GM18505 (cell line): Measurements from ENCODE around the gene SRCIN1.
A peak's percentile ranks its signal among the peaks of the same experiment; 100 is the strongest.
"Not testable (repeated sequence)": the region's sequence is repeated elsewhere in the genome, so short reads cannot be mapped to it uniquely, and the experiment has no call there.

Experiments used
- ATAC-seq: cut with Tn5 transposase; IDR thresholded peaks from one replicate; pipeline ENCODE4 v1.9.1; 2021; ENCODE audit not compliant: unreplicated experiment
- POLR2A ChIP-seq: IDR thresholded peaks from 4 replicates; pipeline ENCODE4 v1.6.1; 2011; ENCODE audit warnings: borderline replicate concordance; ENCODE audit not compliant: insufficient read depth, insufficient read length; ENCODE audit errors: extremely low read depth

SRCIN1 gene

DNA sequence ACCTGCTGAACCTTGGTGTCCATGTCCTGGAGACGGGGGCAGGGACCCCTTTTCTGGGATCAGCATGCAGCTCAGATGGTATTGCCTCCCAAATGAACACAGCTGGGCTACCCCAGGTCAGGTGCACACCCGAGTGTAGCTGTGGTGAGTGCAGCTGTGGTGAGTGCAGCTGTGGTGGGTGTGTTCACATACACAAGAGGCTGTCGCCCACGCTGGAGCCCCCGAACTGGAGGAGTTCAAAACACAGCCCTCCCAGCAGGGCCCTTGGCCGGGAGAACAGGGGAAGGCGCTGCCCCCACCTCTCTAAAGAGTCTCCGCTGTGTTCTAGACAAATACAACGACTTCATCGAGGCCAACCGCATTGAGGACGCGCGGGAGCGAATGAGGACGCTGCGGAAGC lies 116.0 kb downstream of the SRCIN1 start:
- ATAC-seq = not testable (repeated sequence)

DNA sequence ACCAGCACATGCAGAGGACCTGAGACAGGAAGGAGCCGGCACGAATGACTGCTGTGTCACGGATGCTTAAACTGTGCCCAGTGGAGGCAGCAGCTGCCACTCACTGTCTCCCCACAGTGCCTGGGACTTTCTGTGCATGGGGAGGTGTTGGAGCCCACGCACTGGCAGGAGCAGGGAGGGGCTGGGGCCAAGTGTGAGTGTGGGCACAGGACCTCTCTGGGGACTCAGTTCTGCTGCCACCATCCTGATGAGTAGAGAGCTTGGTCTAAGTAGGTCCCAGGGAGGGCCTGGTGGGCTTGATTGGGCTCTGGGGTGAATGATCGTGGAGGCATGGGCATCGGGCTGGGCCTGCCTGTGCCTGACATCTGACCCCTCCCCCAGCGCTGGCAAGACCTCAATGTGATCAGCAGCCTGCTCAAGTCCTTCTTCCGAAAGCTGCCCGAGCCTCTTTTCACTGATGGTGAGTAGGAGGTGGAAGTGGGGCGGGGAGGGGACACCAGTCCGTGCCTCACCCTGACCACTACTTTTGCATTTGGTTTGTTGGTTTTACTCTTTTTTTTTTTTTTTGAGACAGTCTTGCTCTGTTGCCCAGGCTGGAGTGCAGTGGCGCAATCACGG lies 120.0 kb downstream of the SRCIN1 start:
- not testable (repeated sequence) for ATAC-seq
- TF ChIP-seq POLR2A = peak; percentile 91

DNA sequence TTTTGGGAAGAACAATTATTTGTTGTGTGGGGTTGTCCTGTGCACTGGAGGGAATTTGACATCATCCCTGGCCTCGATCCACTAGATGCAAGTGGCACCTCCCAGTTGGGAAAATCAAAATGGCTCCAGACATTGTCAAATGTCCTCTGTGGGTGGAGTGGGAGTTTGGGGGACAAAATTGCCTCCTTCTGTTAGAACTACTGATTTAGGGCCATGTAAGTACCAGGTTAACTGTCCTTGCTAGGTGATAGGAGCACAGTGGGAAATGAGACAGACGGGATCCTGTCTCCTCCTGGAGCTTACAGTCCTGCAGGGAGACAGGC lies 120.6 kb downstream of the SRCIN1 start:
- no peak for TF ChIP-seq POLR2A
- no peak for ATAC-seq

DNA sequence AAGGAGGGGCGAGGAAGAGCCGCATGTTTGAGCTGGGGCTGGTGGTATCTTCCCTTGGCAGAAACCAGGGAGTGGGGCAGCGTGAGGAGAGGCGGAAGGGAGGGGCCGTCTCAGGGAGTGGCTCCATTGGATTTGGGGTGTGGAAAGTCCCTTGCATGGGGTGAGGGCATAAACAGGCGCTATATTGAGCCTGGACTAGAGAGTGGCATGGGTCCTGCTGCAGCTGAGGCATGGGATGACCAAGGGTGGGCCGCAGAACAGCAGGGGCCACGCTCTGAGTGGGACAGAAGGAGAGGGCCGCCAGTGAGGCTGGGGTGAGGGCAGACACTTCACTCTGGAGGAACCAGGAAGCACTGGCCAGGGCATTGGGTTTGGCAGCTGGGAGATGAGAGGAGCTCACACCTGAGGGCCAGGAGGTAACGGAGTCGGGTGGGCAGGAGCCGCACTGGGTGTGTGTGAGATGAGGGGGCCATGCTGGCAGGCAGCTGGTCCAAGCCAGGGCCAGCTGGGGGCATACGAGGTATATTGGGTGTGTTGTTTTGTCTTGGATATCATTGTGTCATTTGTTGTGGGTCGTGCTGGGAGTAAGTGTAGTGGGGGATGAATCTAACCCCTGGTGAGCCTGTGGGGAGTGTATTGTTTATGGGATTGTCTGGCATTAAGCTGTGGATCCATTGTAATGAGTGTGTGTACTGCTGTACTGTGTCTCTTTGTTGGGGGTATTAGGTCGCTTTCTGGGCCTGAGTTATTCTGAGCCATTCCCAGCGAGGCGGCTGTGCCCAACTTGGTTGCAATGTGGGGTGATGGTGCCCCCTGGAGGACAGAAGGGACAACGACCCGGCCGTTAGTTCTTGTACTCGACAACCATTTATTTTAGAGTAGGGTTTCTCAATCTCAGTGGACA lies 121.3 kb downstream of the SRCIN1 start:
- not testable (repeated sequence) for ATAC-seq

DNA sequence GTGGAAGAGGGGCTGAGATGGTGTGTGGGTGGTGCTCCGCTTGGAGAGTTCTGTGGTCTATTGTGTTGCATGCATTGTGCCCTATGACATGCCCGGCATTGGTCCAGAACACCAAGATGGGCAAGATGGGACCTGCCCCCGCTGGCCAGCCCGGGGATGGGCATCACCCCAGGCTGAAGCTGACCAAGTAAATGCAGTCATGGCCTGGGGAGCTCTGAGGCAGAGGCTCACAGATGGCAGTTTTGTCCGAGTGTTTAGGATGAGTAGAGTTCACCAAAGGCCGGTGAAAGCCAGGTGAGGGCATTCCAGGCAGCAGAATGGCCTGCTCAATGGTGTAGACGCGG lies 123.1 kb downstream of the SRCIN1 start:
- not testable (repeated sequence) for ATAC-seq

DNA sequence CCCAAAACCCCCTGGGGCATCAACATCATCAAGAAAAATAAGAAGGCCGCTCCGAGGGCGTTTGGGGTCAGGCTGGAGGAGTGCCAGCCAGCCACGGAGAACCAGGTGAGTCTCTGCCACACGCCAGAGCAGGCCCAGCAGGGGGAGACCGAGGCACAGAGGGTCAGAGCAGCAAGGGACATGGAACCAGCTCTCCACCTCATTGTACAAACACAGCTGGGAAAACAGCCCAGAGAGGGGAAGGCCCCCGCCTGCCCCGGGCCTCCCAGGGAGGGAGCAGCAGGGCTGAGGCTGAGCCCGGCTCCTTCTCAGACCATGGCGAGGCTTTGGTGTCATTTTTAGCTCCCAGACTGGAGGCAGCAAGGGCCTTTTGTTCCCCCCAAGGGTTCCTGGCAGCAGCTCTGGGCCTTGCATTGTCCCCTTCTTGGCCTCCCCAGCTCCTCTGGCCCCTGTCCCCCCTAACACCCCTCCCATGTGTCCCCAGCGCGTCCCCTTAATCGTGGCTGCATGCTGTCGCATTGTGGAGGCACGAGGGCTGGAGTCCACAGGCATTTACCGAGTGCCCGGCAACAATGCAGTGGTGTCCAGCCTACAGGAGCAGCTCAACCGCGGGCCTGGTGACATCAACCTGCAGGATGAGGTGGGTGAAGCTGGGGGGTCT lies 123.6 kb downstream of the SRCIN1 start:
- not testable (repeated sequence) for ATAC-seq
